ENCODE results near the gene GAS7.
"Not testable (repeated sequence)": the region's sequence is repeated elsewhere in the genome, so short reads cannot be mapped to it uniquely, and the experiment has no call there.

The GAS7 gene

GRCh38 chr17:10022416-10022815 lies 176.0 kb downstream of the GAS7 start:
- no peaks in the 10 kb centered on the region for H3K27me3 ChIP-seq (ENCODE audit: insufficient read depth, low read depth, severe bottlenecking)
- TF ChIP-seq, protein P1, sequence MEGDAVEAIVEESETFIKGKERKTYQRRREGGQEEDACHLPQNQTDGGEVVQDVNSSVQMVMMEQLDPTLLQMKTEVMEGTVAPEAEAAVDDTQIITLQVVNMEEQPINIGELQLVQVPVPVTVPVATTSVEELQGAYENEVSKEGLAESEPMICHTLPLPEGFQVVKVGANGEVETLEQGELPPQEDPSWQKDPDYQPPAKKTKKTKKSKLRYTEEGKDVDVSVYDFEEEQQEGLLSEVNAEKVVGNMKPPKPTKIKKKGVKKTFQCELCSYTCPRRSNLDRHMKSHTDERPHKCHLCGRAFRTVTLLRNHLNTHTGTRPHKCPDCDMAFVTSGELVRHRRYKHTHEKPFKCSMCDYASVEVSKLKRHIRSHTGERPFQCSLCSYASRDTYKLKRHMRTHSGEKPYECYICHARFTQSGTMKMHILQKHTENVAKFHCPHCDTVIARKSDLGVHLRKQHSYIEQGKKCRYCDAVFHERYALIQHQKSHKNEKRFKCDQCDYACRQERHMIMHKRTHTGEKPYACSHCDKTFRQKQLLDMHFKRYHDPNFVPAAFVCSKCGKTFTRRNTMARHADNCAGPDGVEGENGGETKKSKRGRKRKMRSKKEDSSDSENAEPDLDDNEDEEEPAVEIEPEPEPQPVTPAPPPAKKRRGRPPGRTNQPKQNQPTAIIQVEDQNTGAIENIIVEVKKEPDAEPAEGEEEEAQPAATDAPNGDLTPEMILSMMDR (IDR thresholded peaks at IDR 0.05; ENCODE audit: low read depth, low read length) = no peak
- no peaks in the 10 kb centered on the region for H3K36me3 ChIP-seq
- no peak overlapping the region for H3K27ac ChIP-seq
- no peaks in the 10 kb centered on the region for H3K9me3 ChIP-seq (ENCODE audit: severe bottlenecking)
- no peak overlapping the region for H3K4me3 ChIP-seq (ENCODE audit: low read depth, low read length)
- no peak for DNase-seq

GRCh38 chr17:10021272-10021984 lies 177.0 kb downstream of the GAS7 start:
- H3K9me3 ChIP-seq (ENCODE audit: severe bottlenecking) = no peaks in the 10 kb centered on the region
- H3K27me3 ChIP-seq (ENCODE audit: insufficient read depth, low read depth, severe bottlenecking) = no peaks in the 10 kb centered on the region
- TF ChIP-seq, protein P1 (IDR thresholded peaks at IDR 0.05; ENCODE audit: low read depth, low read length) = no peak
- H3K36me3 ChIP-seq = no peaks in the 10 kb centered on the region
- H3K4me3 ChIP-seq (ENCODE audit: low read depth, low read length) = peak overlapping the region; percentile 11
- DNase-seq = peak; percentile 71
- H3K27ac ChIP-seq = no peak overlapping the region

DNA sequence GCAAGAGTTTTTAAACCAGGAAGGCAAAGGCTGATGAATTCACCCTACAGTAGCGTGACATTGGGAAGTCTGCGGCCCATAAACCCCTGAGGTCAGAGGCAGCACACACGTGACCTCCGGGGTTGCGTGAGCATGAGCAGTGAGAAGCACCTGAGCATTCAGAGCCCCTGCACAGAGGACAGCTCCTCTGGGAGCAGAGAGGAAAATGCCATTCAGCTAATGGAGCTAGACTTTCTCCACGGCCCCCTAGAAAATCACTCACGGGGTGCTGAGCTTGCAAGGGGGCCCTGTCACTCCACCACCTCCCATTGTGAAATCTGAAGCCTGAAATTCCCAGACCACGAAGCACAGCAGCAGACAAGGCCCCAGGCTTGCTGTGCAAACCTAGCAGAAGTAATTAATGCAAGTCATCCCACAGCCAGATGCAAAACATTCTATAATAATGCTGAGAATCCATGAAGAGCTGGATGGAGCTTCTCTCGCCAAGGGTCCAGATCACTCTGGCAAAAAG lies 178.4 kb downstream of the GAS7 start:
- H3K4me3 ChIP-seq (ENCODE audit: low read depth, low read length) = no peak overlapping the region
- no peaks in the 10 kb centered on the region for H3K36me3 ChIP-seq
- no peaks in the 10 kb centered on the region for H3K27me3 ChIP-seq (ENCODE audit: insufficient read depth, low read depth, severe bottlenecking)
- H3K27ac ChIP-seq = no peak overlapping the region
- TF ChIP-seq, protein P1 (IDR thresholded peaks at IDR 0.05; ENCODE audit: low read depth, low read length) = no peak
- H3K9me3 ChIP-seq (ENCODE audit: severe bottlenecking) = no peaks in the 10 kb centered on the region
- DNase-seq = no peak

GRCh38 chr17:10018461-10018891 lies 179.9 kb downstream of the GAS7 start:
- no peak overlapping the region for H3K4me3 ChIP-seq (ENCODE audit: low read depth, low read length)
- H3K36me3 ChIP-seq = no peaks in the 10 kb centered on the region
- no peaks in the 10 kb centered on the region for H3K9me3 ChIP-seq (ENCODE audit: severe bottlenecking)
- no peaks in the 10 kb centered on the region for H3K27me3 ChIP-seq (ENCODE audit: insufficient read depth, low read depth, severe bottlenecking)
- no peak for DNase-seq
- TF ChIP-seq, protein P1 (IDR thresholded peaks at IDR 0.05; ENCODE audit: low read depth, low read length) = no peak
- no peak overlapping the region for H3K27ac ChIP-seq

- not testable (repeated sequence) for H3K27me3 ChIP-seq (ENCODE audit: insufficient read depth, low read depth, severe bottlenecking); DNase-seq; H3K9me3 ChIP-seq (ENCODE audit: severe bottlenecking); H3K36me3 ChIP-seq; H3K27ac ChIP-seq; H3K4me3 ChIP-seq (ENCODE audit: low read depth, low read length)
Observed at GRCh38 chr17:10016958-10017570, 181.3 kb downstream of the GAS7 start.

GRCh38 chr17:10013365-10014112 lies 184.9 kb downstream of the GAS7 start:
- TF ChIP-seq, protein P1 (IDR thresholded peaks at IDR 0.05; ENCODE audit: low read depth, low read length) = no peak
- H3K4me3 ChIP-seq (ENCODE audit: low read depth, low read length) = no peak overlapping the region
- DNase-seq = peak; percentile 17

More at GRCh38 chr17:10013365-10014112, 184.9 kb downstream of the GAS7 start:
- peak overlapping the region; percentile 60 for H3K27ac ChIP-seq
- no peaks in the 10 kb centered on the region for H3K36me3 ChIP-seq
- H3K9me3 ChIP-seq (ENCODE audit: severe bottlenecking) = no peaks in the 10 kb centered on the region
- no peaks in the 10 kb centered on the region for H3K27me3 ChIP-seq (ENCODE audit: insufficient read depth, low read depth, severe bottlenecking)
